H1 (cell line): ENCODE measurements around the gene SMOC2.

Source experiments
- BCL11A ChIP-seq, 2 experiments: IDR thresholded peaks; one replicate each; pipeline ENCODE4 v1.6.1; 2011; ENCODE audit warnings: low read depth in 2 of 2, low read length in 2 of 2, mild to moderate bottlenecking in 2 of 2
- CTCF ChIP-seq, 3 experiments: IDR thresholded peaks; 1 replicate in 2 of 3; 2 replicates in 1 of 3; pipeline versions ENCODE4 v1.5.1 to v1.6.1; 2011; ENCODE audit warnings: low read length in 3 of 3, mild to moderate bottlenecking in 3 of 3, inconsistent platforms in 2 of 3, low read depth in 1 of 3, moderate library complexity in 1 of 3; ENCODE audit not compliant: insufficient read depth in 1 of 3; ENCODE audit errors: control extremely low read depth in 1 of 3
- EGR1 ChIP-seq: IDR thresholded peaks from 2 replicates; pipeline ENCODE4 v1.6.1; 2011; ENCODE audit warnings: low read depth, low read length, borderline replicate concordance
- POLR2AphosphoS5 ChIP-seq: IDR thresholded peaks from 2 replicates; pipeline ENCODE4 v1.6.1; 2011; ENCODE audit warnings: low read depth, low read length
- TAF1 ChIP-seq: IDR thresholded peaks from 2 replicates; pipeline ENCODE4 v1.6.1; 2011; ENCODE audit warnings: mild to moderate bottlenecking, low read depth, low read length
- TCF12 ChIP-seq: IDR thresholded peaks from 2 replicates; pipeline ENCODE4 v1.6.1; 2011; ENCODE audit warnings: low read depth, mild to moderate bottlenecking, low read length
- YY1 ChIP-seq: IDR thresholded peaks from 2 replicates; pipeline ENCODE4 v1.6.1; 2011; ENCODE audit warnings: low read depth, mild to moderate bottlenecking, low read length
- ZNF274 ChIP-seq: IDR thresholded peaks from 2 replicates; pipeline ENCODE4 v1.7.0; 2012; ENCODE audit warnings: low read length, borderline replicate concordance; ENCODE audit errors: extremely low read depth

DNA sequence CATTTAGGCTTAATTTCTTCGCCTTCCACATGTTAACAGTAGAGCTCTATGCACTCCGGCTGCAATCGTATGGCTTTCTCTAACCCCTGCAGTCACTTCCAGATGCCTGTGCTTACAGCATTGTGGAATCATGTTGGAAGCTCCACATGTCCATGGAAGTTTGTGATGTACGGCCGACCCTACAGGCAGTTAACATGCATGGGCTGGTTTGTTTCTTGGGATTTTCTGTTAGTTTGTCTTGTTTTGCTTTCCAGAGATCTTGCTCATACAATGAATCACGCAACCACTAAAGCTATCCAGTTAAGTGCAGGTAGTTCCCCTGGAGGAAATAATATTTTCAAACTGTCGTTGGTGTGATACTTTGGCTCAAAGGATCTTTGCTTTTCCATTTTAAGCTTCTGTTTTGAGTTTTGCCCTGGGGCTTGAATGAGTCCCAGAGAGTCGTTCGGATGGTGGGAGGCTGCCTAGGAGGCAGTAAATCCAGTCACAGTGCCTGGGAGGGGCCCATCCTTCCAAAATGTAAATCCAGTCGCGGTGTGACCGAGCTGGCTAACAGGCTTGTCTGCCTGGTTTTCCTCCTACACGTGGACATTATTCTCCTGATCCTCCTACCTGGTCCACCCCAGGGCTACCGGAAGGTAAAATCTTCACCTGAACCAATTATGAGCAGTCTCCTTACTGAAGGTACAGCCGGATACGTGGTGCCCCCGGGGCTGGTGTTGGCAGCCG is 225.9 kb downstream of the SMOC2 start:
- TF ChIP-seq ZNF274 (no peak), TCF12 (no peak), POLR2AphosphoS5 (no peak), CTCF (IDR thresholded peaks at IDR 0.05; ENCODE audit: control extremely low read depth in 1 of 3, insufficient read depth in 1 of 3, low read depth in 1 of 3, low read length in 3 of 3) (no peak), TAF1 (no peak), EGR1 (no peak), YY1 (no peak), BCL11A (IDR thresholded peaks at IDR 0.05; ENCODE audit: low read depth in 2 of 2, low read length in 2 of 2) (no peak)
